Measurements from ENCODE around the gene SLC2A5.

DNA sequence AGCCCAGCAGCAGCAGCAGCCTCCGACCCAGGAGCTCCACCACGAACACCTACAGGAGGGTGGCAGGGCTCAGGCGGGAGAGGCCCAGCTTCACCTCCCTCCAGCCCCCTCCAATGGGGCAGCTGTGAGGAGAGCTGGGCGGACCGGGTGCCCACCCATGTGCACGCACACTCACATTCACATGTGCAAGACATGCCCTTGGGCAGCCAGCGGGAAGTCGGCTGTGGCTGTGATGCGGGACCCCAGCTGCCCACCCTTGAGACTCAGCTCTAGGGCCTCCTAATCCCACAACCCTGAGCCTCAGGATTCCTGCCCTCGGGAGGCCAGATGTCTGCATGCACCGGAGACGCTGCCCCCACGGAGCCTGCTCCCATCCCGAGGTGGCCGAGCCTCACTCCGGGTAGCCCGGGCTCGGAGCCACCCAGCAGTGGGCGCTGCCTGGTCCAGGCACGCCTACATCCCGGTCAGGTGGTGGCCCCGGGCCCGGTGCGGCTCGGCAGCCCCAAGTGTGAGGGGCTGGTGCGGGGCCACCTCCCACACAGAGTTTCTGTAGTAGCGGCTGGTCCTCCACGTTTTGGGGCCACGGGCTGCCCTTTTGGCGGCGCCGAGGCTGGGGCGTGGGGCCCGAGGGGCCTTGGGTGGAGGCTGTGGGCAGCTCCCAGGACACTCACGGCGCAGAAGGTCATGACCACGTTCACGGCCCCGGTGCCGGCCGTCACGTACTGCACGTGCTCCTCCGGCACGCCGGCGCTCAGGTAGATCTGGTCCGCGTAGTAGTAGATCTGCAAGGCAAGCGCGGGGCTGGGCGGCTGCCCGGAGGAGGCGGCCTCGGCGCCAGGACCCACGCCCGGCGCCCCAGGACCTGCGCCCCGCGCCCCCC is 30.3 kb downstream of the SLC2A5 start:
- no peak for TF ChIP-seq EP300 (IDR thresholded peaks at IDR 0.05; ENCODE audit: borderline replicate concordance)
- TF ChIP-seq EGR1 (IDR thresholded peaks at IDR 0.05), result no peak
- no peak for TF ChIP-seq TAF1 (IDR thresholded peaks at IDR 0.05; ENCODE audit: low read depth)
- no peak for TF ChIP-seq REST (IDR thresholded peaks at IDR 0.05; ENCODE audit: low read depth)
- TF ChIP-seq FOXM1 (IDR thresholded peaks at IDR 0.05; ENCODE audit: borderline replicate concordance, low read depth), result no peak
- no peak for TF ChIP-seq ZBTB7A (IDR thresholded peaks at IDR 0.05; ENCODE audit: low read depth)
- TF ChIP-seq CREB1 (IDR thresholded peaks at IDR 0.05; ENCODE audit: low read depth), result no peak
- no peak for TF ChIP-seq RAD21 (IDR thresholded peaks at IDR 0.05; ENCODE audit: low read depth)
- TF ChIP-seq TEAD4 (IDR thresholded peaks at IDR 0.05), result no peak
- TF ChIP-seq, protein P1, sequence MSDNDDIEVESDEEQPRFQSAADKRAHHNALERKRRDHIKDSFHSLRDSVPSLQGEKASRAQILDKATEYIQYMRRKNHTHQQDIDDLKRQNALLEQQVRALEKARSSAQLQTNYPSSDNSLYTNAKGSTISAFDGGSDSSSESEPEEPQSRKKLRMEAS (IDR thresholded peaks at IDR 0.05), result no peak
- TF ChIP-seq CEBPB (IDR thresholded peaks at IDR 0.05), result no peak

Data from Ishikawa (cell line).